ENCODE measurements around the gene PSMB1.
"Not testable (repeated sequence)": the region's sequence is repeated elsewhere in the genome, so short reads cannot be mapped to it uniquely, and the experiment has no call there.

Gene PSMB1

DNA sequence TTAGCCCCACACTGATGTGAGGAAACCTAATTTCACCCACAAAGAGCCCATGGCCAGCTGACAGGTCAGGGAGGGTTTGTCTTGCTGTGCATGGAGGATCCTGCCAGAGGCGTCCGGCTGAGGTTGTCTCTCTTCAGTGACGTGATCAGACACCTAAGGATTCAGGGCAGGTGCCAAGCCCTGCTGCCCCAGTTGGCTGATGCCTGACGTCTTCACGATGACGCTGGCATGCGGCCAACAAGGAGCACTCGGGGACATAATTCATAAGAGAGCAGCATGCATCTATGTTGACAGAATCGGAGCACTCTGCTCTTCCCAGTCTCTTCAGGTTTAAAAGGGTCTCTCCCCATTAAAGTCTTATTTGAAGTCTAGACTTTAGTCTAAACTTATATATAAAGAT, 47.8 kb downstream of the PSMB1 start:
- no peak for DNase-seq

DNA sequence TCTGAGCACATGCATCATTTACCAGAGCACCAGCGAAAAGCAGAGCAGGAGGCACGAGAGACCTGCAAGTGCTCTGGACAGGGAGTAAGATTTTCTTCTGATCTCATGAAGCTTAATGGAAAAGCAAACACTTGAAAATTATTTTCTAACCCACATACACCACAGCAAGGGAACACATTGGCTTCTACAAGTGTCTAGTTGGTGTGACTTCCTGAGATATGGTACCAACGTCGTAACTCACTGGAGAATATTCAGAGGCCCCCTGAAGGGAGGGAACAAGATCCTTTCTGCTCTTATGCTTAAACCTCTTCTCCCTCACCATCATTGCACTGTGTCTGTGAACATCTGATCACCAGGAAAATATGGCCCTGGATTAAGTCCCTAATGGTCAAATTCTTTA, 48.6 kb downstream of the PSMB1 start:
- no peak for DNase-seq

DNA sequence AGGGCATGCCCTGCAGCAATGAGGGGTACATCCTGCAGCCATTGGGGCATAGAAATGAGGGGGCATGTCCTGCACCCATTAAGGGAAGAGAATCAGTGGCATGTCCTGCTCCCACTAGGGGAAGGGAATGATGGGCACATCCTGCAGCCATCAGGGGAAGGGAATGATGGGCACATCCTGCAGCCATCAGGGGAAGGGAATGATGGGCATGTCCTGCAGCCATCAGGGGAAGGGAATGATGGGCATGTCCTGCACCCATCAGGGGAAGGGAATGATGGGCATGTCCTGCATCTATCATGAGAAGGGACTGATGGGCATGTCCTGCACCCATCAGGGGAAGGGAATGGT, 49.7 kb downstream of the PSMB1 start:
- DNase-seq, result no peak

DNA sequence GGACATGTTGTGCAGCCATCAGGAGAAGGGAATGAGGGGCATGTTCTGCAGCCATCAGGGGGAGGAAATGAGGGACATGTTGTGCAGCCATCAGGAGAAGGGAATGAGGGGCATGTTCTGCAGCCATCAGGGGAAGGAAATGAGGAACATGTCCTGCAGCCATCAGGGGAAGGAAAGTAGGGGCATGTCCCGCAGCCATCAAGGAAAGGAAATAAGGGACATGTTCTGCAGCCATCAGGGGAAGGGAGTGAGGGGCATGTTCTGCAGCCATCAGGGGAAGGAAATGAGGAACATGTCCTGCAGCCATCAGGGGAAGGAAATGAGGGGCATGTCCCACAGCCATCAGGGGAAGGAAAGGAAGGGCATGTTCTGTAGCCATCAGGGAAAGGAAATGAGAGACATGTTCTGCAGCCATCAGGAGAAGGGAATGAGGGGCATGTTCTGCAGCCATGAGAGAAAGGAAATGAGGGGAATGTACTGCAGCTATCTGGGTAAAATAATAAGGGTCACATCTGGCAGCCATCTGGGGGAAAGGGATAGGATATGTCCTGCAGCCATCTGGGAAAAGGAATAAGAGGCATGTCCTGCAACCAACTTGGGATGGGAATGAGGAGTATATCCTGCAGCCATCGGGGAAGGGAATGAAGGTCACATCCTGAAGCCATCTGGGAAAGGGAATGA, 50.2 kb downstream of the PSMB1 start:
- DNase-seq, result not testable (repeated sequence)

DNA sequence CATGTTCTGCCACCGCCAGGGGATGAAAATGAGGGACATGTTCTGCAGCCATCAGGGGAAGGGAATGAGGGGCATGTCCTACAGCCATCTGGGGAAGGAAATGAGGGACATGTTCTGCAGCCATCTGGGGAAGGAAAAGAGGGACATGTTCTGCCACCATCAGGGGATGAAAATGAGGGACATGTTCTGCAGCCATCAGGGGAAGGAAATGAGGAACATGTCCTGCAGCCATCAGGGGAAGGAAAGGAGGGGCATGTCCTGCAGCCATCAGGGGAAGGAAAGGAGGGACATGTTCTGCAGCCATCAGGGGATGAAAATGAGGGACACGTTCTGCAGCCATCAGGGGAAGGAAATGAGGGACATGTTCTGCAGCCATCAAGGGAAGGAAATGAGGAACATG, 50.8 kb downstream of the PSMB1 start:
- DNase-seq, result not testable (repeated sequence)

DNA sequence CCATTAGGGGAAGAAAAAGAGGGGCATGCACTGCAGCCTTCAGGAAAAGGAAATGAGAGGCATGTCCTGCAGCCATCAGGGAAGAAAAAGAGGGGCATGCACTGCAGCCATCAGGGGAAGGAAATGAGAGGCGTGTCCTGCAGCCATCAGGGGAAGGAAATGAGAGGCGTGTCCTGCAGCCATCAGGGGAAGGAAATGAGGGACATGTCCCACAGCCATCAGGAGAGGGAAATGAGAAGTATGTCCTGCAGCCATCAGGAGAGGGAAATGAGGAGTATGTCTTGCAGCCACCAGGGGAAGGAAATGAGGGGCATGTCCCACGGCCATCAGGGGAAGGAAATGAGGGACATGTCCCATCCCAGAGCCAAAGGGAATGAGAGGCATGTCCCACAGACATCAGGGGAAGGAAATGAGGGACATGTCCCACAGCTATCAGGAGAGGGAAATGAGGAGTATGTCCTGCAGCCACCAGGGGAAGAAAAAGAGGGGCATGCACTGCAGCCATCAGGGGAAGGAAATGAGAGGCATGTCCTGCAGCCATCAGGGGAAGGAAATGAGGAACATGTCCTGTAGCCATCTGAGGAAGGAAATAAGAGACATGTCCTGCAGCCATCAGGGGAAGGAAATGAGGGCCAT, 52.0 kb downstream of the PSMB1 start:
- no peak for DNase-seq

DNA sequence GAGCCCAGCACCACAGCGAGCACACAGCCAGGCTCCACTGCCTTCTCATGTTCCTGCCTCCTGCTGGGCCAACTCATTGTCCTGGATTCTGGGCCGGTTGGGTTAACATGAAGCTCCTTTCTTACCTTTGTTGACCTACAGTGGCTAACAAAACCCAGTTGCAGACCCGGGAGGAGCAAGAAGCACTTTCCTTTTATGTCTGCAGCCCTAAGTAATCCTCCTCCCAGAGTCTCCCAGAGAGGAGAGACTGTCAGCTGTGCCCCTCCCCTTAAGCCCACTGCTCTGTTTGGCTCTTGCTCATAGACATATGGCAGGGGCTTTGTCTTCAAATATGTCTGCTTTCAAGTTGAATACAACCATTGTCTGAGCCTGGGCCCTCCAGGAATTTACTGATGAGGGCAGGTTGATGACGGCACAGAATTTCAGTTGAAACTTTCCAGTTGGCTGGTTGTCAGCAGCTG, 55.2 kb downstream of the PSMB1 start:
- no peak for DNase-seq

DNA sequence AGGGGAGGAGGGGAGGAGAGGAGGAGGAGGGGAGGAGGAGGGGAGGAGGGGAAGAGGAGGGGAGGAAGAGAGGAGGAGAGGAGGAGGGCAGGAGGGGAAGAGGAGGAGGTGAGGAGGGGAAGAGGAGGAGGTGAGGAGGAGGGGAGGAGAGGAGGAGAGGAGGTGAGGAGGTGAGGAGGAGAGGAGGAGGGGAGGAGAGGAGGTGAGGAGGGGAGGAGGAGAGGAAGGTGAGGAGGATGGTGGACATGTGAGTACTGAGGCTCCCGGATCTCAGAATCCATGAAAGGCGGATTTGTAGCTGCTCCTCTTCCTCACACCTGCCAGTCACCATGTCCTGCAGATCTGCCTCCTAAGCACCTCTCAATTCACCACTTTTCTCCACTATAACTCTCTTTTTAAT, 59.8 kb downstream of the PSMB1 start:
- no peak for DNase-seq

DNA sequence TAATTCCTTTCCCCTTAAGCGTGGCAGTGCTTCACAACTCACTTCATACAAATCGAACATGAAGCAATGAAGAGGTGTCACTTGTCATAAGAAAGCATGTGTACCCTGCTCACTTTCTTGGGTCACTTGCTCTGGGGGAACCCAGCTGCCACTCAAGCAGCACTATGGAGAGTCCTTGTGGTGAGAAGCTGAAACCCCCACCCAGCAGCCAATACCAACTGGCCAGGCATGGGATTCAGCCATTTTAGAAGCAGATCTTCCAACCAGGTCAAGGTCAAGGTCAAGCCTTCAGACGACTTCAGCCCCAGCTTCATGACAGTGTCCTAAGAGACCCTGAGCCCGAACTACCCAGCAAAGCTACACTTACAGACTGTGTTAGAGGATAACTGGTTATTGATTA, 62.8 kb downstream of the PSMB1 start:
- no peak for DNase-seq

DNA sequence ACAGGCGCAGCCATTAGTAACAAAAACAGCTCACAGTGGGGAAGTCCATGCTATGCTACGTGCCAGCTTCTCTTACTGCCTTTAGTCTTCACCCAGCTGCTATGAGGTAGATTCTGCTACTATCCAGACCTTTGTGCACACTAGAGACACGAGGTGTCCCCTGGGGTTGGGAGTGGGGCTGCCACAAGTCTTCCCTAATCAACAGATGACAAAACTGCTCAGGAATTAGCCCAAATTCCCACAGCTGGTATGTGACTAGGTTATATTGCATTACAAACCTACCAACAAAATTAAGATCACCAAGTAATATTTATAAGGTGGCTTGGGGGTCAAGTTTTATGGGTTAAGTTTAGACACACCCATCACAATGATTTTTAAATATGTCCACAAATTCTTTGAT, 63.3 kb downstream of the PSMB1 start:
- DNase-seq, result no peak

DNA sequence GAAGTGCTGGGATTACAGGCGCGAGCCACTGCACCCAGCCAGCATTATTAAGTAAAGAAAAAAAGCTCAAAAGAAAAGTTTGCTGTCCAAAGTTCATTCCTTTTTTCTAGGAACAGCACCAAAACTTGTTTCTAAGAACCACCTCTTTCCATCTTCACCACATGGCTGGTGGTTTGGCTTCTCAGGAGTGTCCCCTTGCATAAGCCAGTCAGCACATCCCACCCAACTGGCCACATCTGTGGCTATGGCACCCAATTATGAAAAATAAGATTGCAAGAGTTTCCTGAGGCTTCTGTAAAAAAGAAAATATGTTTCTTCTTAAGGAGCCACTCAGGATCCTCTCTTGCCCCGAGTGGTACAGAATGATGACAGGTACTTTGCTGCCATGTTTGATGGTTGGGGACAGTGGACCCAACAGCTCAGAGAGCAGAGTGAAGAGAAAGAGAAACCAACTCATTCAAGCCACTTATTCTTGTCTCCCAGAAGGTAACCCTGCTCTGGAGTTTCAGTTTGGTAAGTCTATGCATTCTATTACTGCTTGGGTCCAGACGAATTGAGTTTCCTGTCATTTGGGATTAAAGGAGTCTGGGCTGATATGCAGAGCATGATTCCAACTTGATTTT, 65.3 kb downstream of the PSMB1 start:
- DNase-seq, result no peak

DNA sequence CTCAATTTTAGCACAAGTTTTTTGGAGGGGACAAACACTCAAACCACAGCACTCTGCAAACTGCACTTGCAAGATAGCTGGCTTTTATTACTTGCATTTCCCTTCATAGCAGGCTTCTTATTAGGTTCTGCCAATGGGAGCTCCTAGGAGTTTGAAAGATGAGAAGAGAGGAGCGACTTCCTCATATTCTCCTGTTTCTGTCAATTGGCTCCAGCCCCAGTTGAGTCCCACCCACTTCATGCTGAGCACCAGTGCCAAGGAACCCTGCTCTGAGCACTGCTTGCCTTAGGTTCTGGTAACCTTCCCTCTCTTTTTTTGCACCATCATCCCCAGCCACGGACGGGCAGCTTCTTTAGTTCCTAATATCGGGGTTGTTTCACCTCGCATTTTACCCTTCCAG, 67.9 kb downstream of the PSMB1 start:
- DNase-seq, result no peak
